ENCODE measurements around the gene RNF157. TPM values are rescaled to one million over a fixed set of nuclear protein-coding genes. Genes with fewer than 3 reads are reported as not detected.

Gene RNF157
- total RNA-seq, 4 donors from 2014 or later = 0.85 to 3.4 (median 1.3) TPM

- DNase-seq (ENCODE audit: low spot score in 2 of 2) = no peak
- H3K4me3 ChIP-seq = peak overlapping the region; percentile 42
- H3K36me3 ChIP-seq = peaks cover 15% of the 10 kb centered on the region
- no peaks in the 10 kb centered on the region for H3K9me3 ChIP-seq
- TF ChIP-seq POLR2AphosphoS5 (IDR thresholded peaks at IDR 0.05) = no peak
- peaks cover 72% of the 10 kb centered on the region for H3K4me1 ChIP-seq
- no peaks in the 10 kb centered on the region for H3K27me3 ChIP-seq
- H3K27ac ChIP-seq = peak overlapping the region; percentile 56
- WGBS = 41% methylated on average over 15 of the region's 19 CpGs
Measured at GRCh38 chr17:76272541-76273444, 32.5 kb upstream of the RNF157 start.

GRCh38 chr17:76271669-76272540 is 31.6 kb upstream of the RNF157 start:
- Histone ChIP-seq H3K27ac (peak overlapping the region; percentile 56), H3K4me3 (peak overlapping the region; percentile 42), H3K9me3 (no peaks in the 10 kb centered on the region), H3K27me3 (no peaks in the 10 kb centered on the region), H3K36me3 (peaks cover 15% of the 10 kb centered on the region), H3K4me1 (peaks cover 75% of the 10 kb centered on the region)
- 88% methylated on average over 3 of the region's 38 CpGs for WGBS
- TF ChIP-seq EP300 (IDR thresholded peaks at IDR 0.05) (no peak), POLR2A (IDR thresholded peaks at IDR 0.05) (no peak), CTCF (IDR thresholded peaks at IDR 0.05) (no peak), POLR2AphosphoS5 (IDR thresholded peaks at IDR 0.05) (no peak)
- DNase-seq (ENCODE audit: low spot score in 2 of 2) = no peak

GRCh38 chr17:76270770-76271668 is 30.7 kb upstream of the RNF157 start:
- Histone ChIP-seq H3K4me3 (peak overlapping the region; percentile 42), H3K27ac (peak overlapping the region; percentile 56), H3K4me1 (peaks cover 78% of the 10 kb centered on the region), H3K36me3 (peaks cover 15% of the 10 kb centered on the region), H3K9me3 (no peaks in the 10 kb centered on the region), H3K27me3 (no peaks in the 10 kb centered on the region)
- WGBS = 83% methylated on average over 13 of the region's 14 CpGs
- TF ChIP-seq POLR2AphosphoS5 (IDR thresholded peaks at IDR 0.05) = no peak
- no peak for TF ChIP-seq POLR2A (IDR thresholded peaks at IDR 0.05)
- TF ChIP-seq CTCF (IDR thresholded peaks at IDR 0.05) = no peak
- no peak for TF ChIP-seq EP300 (IDR thresholded peaks at IDR 0.05)
- no peak for DNase-seq (ENCODE audit: low spot score in 2 of 2)

GRCh38 chr17:76270127-76270592 is 29.9 kb upstream of the RNF157 start:
- H3K4me1 ChIP-seq = peaks cover 78% of the 10 kb centered on the region

More at GRCh38 chr17:76270127-76270592, 29.9 kb upstream of the RNF157 start:
- no peak for TF ChIP-seq POLR2A (IDR thresholded peaks at IDR 0.05)
- no peak for TF ChIP-seq CTCF (IDR thresholded peaks at IDR 0.05)
- no peak for TF ChIP-seq EP300 (IDR thresholded peaks at IDR 0.05)
- TF ChIP-seq POLR2AphosphoS5 (IDR thresholded peaks at IDR 0.05) = no peak
- Histone ChIP-seq H3K27ac (no peak overlapping the region), H3K36me3 (peaks cover 15% of the 10 kb centered on the region), H3K27me3 (no peaks in the 10 kb centered on the region), H3K4me3 (no peak overlapping the region), H3K9me3 (no peaks in the 10 kb centered on the region)
- DNase-seq (ENCODE audit: low spot score in 2 of 2) = no peak
- 81% methylated on average over 25 of the region's 26 CpGs for WGBS
